ENCODE measurements around the gene CDC16. TPM values are rescaled to one million over a fixed set of nuclear protein-coding genes. Genes with fewer than 3 reads are reported as not detected.

Gene CDC16
- total and polyA plus RNA-seq, 2 of the 8 experiments (the other 6 are each of a cell fraction or from before 2014, with no cell fraction given): 42.5 to 83.4 TPM

DNA sequence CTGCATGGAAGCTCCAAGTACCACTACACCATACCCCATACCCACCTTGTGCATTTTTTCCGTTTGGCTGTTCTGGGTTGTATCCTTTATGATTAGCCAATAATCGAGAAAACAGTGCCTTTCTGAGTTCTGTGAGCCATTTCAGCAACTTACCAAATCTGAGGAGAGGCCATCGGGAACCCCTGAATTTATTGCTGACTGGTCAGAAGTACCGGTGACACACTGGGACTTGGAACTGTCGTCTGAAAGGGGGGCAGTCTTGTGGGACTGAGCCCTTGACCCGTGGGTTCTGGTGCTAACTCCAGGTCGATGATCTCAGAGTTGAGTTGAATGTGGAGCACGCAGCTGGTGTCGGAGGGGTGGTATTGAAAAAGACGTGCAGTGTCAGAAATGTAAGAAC is 61.8 kb downstream of the CDC16 start (continued):
- TF ChIP-seq, protein P1, sequence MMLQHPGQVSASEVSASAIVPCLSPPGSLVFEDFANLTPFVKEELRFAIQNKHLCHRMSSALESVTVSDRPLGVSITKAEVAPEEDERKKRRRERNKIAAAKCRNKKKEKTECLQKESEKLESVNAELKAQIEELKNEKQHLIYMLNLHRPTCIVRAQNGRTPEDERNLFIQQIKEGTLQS (IDR thresholded peaks at IDR 0.05; ENCODE audit: insufficient read depth, low read depth, low read length): no peak
- no peak for TF ChIP-seq CHD2 (IDR thresholded peaks at IDR 0.05; ENCODE audit: low read length)
- no peak for TF ChIP-seq CTBP2 (IDR thresholded peaks at IDR 0.05; ENCODE audit: borderline replicate concordance, insufficient read depth, insufficient read length, low read length)
- no peak for TF ChIP-seq SUZ12 (IDR thresholded peaks at IDR 0.05; ENCODE audit: low read length)
- no peak for TF ChIP-seq KDM1A (IDR thresholded peaks at IDR 0.05; ENCODE audit: borderline replicate concordance, low read length)
- TF ChIP-seq KDM5A (IDR thresholded peaks at IDR 0.05; ENCODE audit: low read length): no peak
